ENCODE measurements around the gene ACAD10.
"Not testable (repeated sequence)": the region's sequence is repeated elsewhere in the genome, so short reads cannot be mapped to it uniquely, and the experiment has no call there.

Gene ACAD10

GRCh38 chr12:111645433-111645832, 40.4 kb upstream of the ACAD10 start:
- TF ChIP-seq CTCF (IDR thresholded peaks at IDR 0.05; ENCODE audit: control insufficient read depth, extremely low read depth, insufficient read depth), result no peak
- no peak for DNase-seq (ENCODE audit: low read depth)
- H3K4me3 ChIP-seq (ENCODE audit: low read depth, low read length), result no peak overlapping the region

- no peak overlapping the region for H3K4me3 ChIP-seq (ENCODE audit: low read depth, low read length)
Observed at GRCh38 chr12:111650912-111651311, 34.9 kb upstream of the ACAD10 start.

GRCh38 chr12:111652530-111652929, 33.3 kb upstream of the ACAD10 start:
- not testable (repeated sequence) for H3K4me3 ChIP-seq (ENCODE audit: low read depth, low read length); DNase-seq (ENCODE audit: low read depth)

More at GRCh38 chr12:111650912-111651311, 34.9 kb upstream of the ACAD10 start:
- no peak for TF ChIP-seq CTCF (IDR thresholded peaks at IDR 0.05; ENCODE audit: control insufficient read depth, extremely low read depth, insufficient read depth)
- DNase-seq (ENCODE audit: low read depth), result no peak

GRCh38 chr12:111653596-111653995, 32.3 kb upstream of the ACAD10 start:
- no peak for TF ChIP-seq CTCF (IDR thresholded peaks at IDR 0.05; ENCODE audit: control insufficient read depth, extremely low read depth, insufficient read depth)
- DNase-seq (ENCODE audit: low read depth), result no peak
- no peak overlapping the region for H3K4me3 ChIP-seq (ENCODE audit: low read depth, low read length)

GRCh38 chr12:111655356-111655755, 30.5 kb upstream of the ACAD10 start:
- DNase-seq (ENCODE audit: low read depth), result no peak
- no peak for TF ChIP-seq CTCF (IDR thresholded peaks at IDR 0.05; ENCODE audit: control insufficient read depth, extremely low read depth, insufficient read depth)
- no peak overlapping the region for H3K4me3 ChIP-seq (ENCODE audit: low read depth, low read length)

GRCh38 chr12:111656016-111656415, 29.8 kb upstream of the ACAD10 start:
- TF ChIP-seq CTCF (IDR thresholded peaks at IDR 0.05; ENCODE audit: control insufficient read depth, extremely low read depth, insufficient read depth), result no peak
- DNase-seq (ENCODE audit: low read depth), result no peak

GRCh38 chr12:111664499-111664898, 21.4 kb upstream of the ACAD10 start:
- H3K4me3 ChIP-seq (ENCODE audit: low read depth, low read length), result no peak overlapping the region
- TF ChIP-seq CTCF (IDR thresholded peaks at IDR 0.05; ENCODE audit: control insufficient read depth, extremely low read depth, insufficient read depth), result no peak
- DNase-seq (ENCODE audit: low read depth), result no peak

More at GRCh38 chr12:111656016-111656415, 29.8 kb upstream of the ACAD10 start:
- no peak overlapping the region for H3K4me3 ChIP-seq (ENCODE audit: low read depth, low read length)
